H9 (cell line): ENCODE measurements around the gene FHIT. TPM values are rescaled to one million over a fixed set of nuclear protein-coding genes. Genes with fewer than 3 reads are reported as not detected.
A peak's percentile ranks its signal among the peaks of the same experiment; 100 is the strongest.

Experiments
- DNase-seq: peaks from one replicate; pipeline ENCODE4 v3.0.0-alpha.2; 2017
- H2AFZ ChIP-seq: one replicate; pipeline ENCODE4 v1.6.1; 2013; ENCODE audit warnings: mild to moderate bottlenecking, low read length, control low read depth, moderate library complexity
- H2AK5ac ChIP-seq: 2 replicates; pipeline ENCODE4 v1.6.1; 2013; ENCODE audit warnings: low read length, control low read depth, mixed read lengths; ENCODE audit not compliant: insufficient read length
- H2BK120ac ChIP-seq: one replicate; pipeline ENCODE4 v1.6.1; 2013; ENCODE audit warnings: low read depth, mild to moderate bottlenecking, low read length, control low read depth, inconsistent platforms; ENCODE audit not compliant: poor library complexity, severe bottlenecking
- H2BK12ac ChIP-seq: 2 replicates; pipeline ENCODE4 v1.6.1; 2013; ENCODE audit warnings: low read length, control low read depth, mixed read lengths, low read depth; ENCODE audit not compliant: insufficient read length
- H2BK15ac ChIP-seq: 2 replicates; pipeline ENCODE4 v1.6.1; 2013; ENCODE audit warnings: low read depth, low read length, control low read depth
- H2BK20ac ChIP-seq: one replicate; pipeline ENCODE4 v1.6.1; 2013; ENCODE audit warnings: low read depth, mild to moderate bottlenecking, low read length, control low read depth, inconsistent platforms; ENCODE audit not compliant: poor library complexity, severe bottlenecking
- H2BK5ac ChIP-seq: 2 replicates; pipeline ENCODE4 v1.6.1; 2013; ENCODE audit warnings: low read length, control low read depth, mixed read lengths; ENCODE audit not compliant: insufficient read length
- H3K14ac ChIP-seq: 2 replicates; pipeline ENCODE4 v1.6.1; 2013; ENCODE audit warnings: low read length, control low read depth; ENCODE audit not compliant: insufficient read depth
- H3K18ac ChIP-seq: 2 replicates; pipeline ENCODE4 v1.6.1; 2013; ENCODE audit warnings: low read depth, mild to moderate bottlenecking, mixed read lengths, low read length, control low read depth; ENCODE audit not compliant: insufficient read length
- H3K23ac ChIP-seq: 2 replicates; pipeline ENCODE4 v1.6.1; 2013; ENCODE audit warnings: low read length, control low read depth, mixed read lengths, low read depth; ENCODE audit not compliant: insufficient read length
- H3K23me2 ChIP-seq: 2 replicates; pipeline ENCODE4 v1.6.1; 2013; ENCODE audit warnings: low read depth, mild to moderate bottlenecking, mixed read lengths, low read length, control low read depth; ENCODE audit not compliant: insufficient read length, poor library complexity, severe bottlenecking
- H3K27ac ChIP-seq: 2 replicates; pipeline ENCODE4 v1.5.1; 2013; ENCODE audit warnings: low read length, control low read depth, mixed read lengths, low read depth; ENCODE audit not compliant: insufficient read length
- H3K27me3 ChIP-seq: 2 replicates; pipeline ENCODE4 v1.6.1; 2013; ENCODE audit warnings: low read length, control low read depth, inconsistent platforms; ENCODE audit not compliant: insufficient read depth
- H3K4ac ChIP-seq: 2 replicates; pipeline ENCODE4 v1.6.1; 2013; ENCODE audit warnings: low read depth, mild to moderate bottlenecking, control low read depth, inconsistent platforms, low read length, moderate library complexity
- H3K4me1 ChIP-seq: 2 replicates; pipeline ENCODE4 v1.6.1; 2013; ENCODE audit warnings: low read length, control low read depth, inconsistent platforms; ENCODE audit not compliant: insufficient read depth
- H3K4me2 ChIP-seq: 2 replicates; pipeline ENCODE4 v1.6.1; 2013; ENCODE audit warnings: low read length, control low read depth, mixed read lengths; ENCODE audit not compliant: insufficient read length, insufficient read depth
- H3K56ac ChIP-seq: 2 replicates; pipeline ENCODE4 v1.6.1; 2013; ENCODE audit warnings: low read depth, mild to moderate bottlenecking, mixed read lengths, low read length, control low read depth; ENCODE audit not compliant: insufficient read length
- H3K79me1 ChIP-seq: 2 replicates; pipeline ENCODE4 v1.6.1; 2013; ENCODE audit warnings: low read depth, mild to moderate bottlenecking, moderate library complexity, low read length, control low read depth, inconsistent platforms; ENCODE audit not compliant: insufficient read depth, poor library complexity, severe bottlenecking
- H3K79me2 ChIP-seq: 2 replicates; pipeline ENCODE4 v1.6.1; 2013; ENCODE audit warnings: low read length, control low read depth, inconsistent platforms; ENCODE audit not compliant: insufficient read depth
- H3K9ac ChIP-seq: 2 replicates; pipeline ENCODE4 v1.6.1; 2013; ENCODE audit warnings: low read length, control low read depth, mixed read lengths; ENCODE audit not compliant: insufficient read length; ENCODE audit errors: extremely low read depth
- H3K9me3 ChIP-seq: one replicate; pipeline ENCODE4 v1.6.1; 2013; ENCODE audit warnings: low read depth, low read length, inconsistent platforms; ENCODE audit not compliant: control insufficient read depth
- H3T11ph ChIP-seq: one replicate; pipeline ENCODE4 v1.6.1; 2013; ENCODE audit warnings: mild to moderate bottlenecking, low read length, control low read depth, inconsistent platforms
- H4K20me1 ChIP-seq: one replicate; pipeline ENCODE4 v1.6.1; 2013; ENCODE audit not compliant: control insufficient read depth, insufficient read length, insufficient read depth
- H4K5ac ChIP-seq: 2 replicates; pipeline ENCODE4 v1.6.1; 2013; ENCODE audit warnings: low read depth, mild to moderate bottlenecking, mixed read lengths, low read length, control low read depth; ENCODE audit not compliant: insufficient read length
- H4K8ac ChIP-seq: replicated peaks from 2 replicates; pipeline ENCODE4 v1.6.1; 2013; ENCODE audit warnings: low read length, control low read depth, mixed read lengths, low read depth; ENCODE audit not compliant: insufficient read length
- H4K91ac ChIP-seq: 2 replicates; pipeline ENCODE4 v1.6.1; 2013; ENCODE audit warnings: low read depth, mild to moderate bottlenecking, moderate library complexity, mixed read lengths, low read length, control low read depth; ENCODE audit not compliant: insufficient read length
- H3K27ac Mint-ChIP-seq, 3 experiments: 2 replicates in 2 of 3; 3 replicates in 1 of 3; pipeline ENCODE4 v1.8.0; 2020 to 2021; ENCODE audit warnings: mixed read lengths in 3 of 3, mild to moderate bottlenecking in 1 of 3, moderate library complexity in 1 of 3
- H3K27me3 Mint-ChIP-seq: 2 replicates; pipeline ENCODE4 v1.8.0; 2021; ENCODE audit warnings: low read depth, mild to moderate bottlenecking, moderate library complexity, mixed read lengths
- H3K36me3 Mint-ChIP-seq, 3 experiments: 2 replicates in 2 of 3; 3 replicates in 1 of 3; pipeline ENCODE4 v1.8.0; 2020 to 2021; ENCODE audit warnings: low read depth in 3 of 3, mixed read lengths in 3 of 3; ENCODE audit not compliant: insufficient read depth in 1 of 3
- H3K4me1 Mint-ChIP-seq, 2 experiments: 2 replicates each; pipeline ENCODE4 v1.8.0; 2020; ENCODE audit warnings: mixed read lengths in 2 of 2
- H3K4me3 Mint-ChIP-seq, 2 experiments: 2 replicates in 1 of 2; 3 replicates in 1 of 2; pipeline ENCODE4 v1.8.0; 2020 to 2021; ENCODE audit warnings: mild to moderate bottlenecking in 2 of 2, mixed read lengths in 2 of 2, moderate library complexity in 1 of 2
- H3K9me3 Mint-ChIP-seq, 2 experiments: 2 replicates in 1 of 2; 3 replicates in 1 of 2; pipeline ENCODE4 v1.8.0; 2020; ENCODE audit warnings: mild to moderate bottlenecking in 2 of 2, mixed read lengths in 2 of 2, moderate library complexity in 1 of 2
- WGBS: extraction: QIAGEN DNeasy Blood & Tissue Kit; methylation state at CpG from one replicate; pipeline ENCODE4 v1.1.7; 2013; ENCODE audit warnings: missing lambda C conversion rate, low lambda C conversion rate, mixed read lengths; ENCODE audit not compliant: insufficient read length; ENCODE audit errors: extremely low coverage; 5-methylcytosine and 5-hydroxymethylcytosine counted together
- total RNA-seq: library from RNA; stranded (reverse); gene quantifications from 2 replicates; pipeline ENCODE4 v1.2.1, GENCODE V29; 2021
- TF ChIP-seq, protein P1 (sequence below): fragments of 200-600 bp; sonication (generic); conservative IDR thresholded peaks from 3 replicates; pipeline ENCODE4 v1.8.0; 2021; ENCODE audit warnings: antibody characterized with exemption, mild to moderate bottlenecking

FHIT gene
- total RNA-seq, 1 experiment from 2014 or later = 3.0 TPM

DNA sequence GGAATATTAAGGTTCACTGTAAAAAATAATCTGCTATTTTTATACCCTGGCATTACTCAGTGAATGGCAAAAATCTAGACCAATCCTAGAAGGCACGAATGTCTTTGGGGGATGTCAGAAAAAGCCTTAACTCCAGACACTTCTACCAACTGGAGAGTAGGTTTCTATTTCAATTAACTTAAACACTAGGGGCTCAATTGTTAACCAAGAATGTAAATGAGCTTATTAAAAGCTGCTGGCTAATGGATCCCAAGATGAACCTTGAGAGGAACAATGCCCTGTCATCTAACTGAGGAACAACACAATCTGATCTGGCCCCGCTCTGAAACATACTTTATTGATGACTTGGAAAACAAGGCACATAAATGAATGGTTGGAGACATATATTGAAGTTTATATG lies 701.4 kb downstream of the FHIT start:
- H3K4me1 Mint-ChIP-seq = peaks cover 54 to 58% of the 10 kb centered on the region in 2 experiments
- no peak overlapping the region for H4K8ac ChIP-seq

More for the DNA sequence above, 701.4 kb downstream of the FHIT start:
- H3K4me3 Mint-ChIP-seq = no peak overlapping the region
- TF ChIP-seq, protein P1, sequence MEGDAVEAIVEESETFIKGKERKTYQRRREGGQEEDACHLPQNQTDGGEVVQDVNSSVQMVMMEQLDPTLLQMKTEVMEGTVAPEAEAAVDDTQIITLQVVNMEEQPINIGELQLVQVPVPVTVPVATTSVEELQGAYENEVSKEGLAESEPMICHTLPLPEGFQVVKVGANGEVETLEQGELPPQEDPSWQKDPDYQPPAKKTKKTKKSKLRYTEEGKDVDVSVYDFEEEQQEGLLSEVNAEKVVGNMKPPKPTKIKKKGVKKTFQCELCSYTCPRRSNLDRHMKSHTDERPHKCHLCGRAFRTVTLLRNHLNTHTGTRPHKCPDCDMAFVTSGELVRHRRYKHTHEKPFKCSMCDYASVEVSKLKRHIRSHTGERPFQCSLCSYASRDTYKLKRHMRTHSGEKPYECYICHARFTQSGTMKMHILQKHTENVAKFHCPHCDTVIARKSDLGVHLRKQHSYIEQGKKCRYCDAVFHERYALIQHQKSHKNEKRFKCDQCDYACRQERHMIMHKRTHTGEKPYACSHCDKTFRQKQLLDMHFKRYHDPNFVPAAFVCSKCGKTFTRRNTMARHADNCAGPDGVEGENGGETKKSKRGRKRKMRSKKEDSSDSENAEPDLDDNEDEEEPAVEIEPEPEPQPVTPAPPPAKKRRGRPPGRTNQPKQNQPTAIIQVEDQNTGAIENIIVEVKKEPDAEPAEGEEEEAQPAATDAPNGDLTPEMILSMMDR = no peak
- peak overlapping the region in 1 of 3 experiments; percentile 53; a peak in 2 of 7 replicates for H3K27ac Mint-ChIP-seq
- Histone ChIP-seq H2BK120ac (no peak overlapping the region), H4K91ac (no peak overlapping the region), H3K79me1 (no peaks in the 10 kb centered on the region), H3K23ac (no peak overlapping the region), H3K4ac (no peak overlapping the region), H2BK5ac (no peak overlapping the region), H4K20me1 (no peaks in the 10 kb centered on the region), H2AFZ (no peak overlapping the region), H2BK15ac (no peak overlapping the region), H4K5ac (no peak overlapping the region), H3K27ac (no peak overlapping the region), H3K79me2 (no peaks in the 10 kb centered on the region), H3K18ac (no peak overlapping the region), H3K4me1 (no peaks in the 10 kb centered on the region; the same call in 1 of the 2 replicates), H3K9ac (no peak overlapping the region), H3T11ph (no peak overlapping the region), H3K14ac (no peak overlapping the region), H3K9me3 (no peaks in the 10 kb centered on the region), H3K27me3 (no peaks in the 10 kb centered on the region), H2AK5ac (no peak overlapping the region), H3K56ac (no peak overlapping the region), H3K4me2 (no peak overlapping the region), H2BK12ac (no peak overlapping the region), H2BK20ac (no peak overlapping the region), H3K23me2 (no peaks in the 10 kb centered on the region)
- DNase-seq = no peak
- no CpG with 5 or more reads among the region's 2 CpGs for WGBS
- peaks cover 6 to 21% (median 9%) of the 10 kb centered on the region in 3 experiments for H3K36me3 Mint-ChIP-seq
- peaks cover 14 to 18% of the 10 kb centered on the region in 2 experiments for H3K9me3 Mint-ChIP-seq
- H3K27me3 Mint-ChIP-seq = no peaks in the 10 kb centered on the region
